Renal cortical epithelial cell (primary cell): ENCODE measurements around the gene CCNF. TPM values are rescaled to one million over a fixed set of nuclear protein-coding genes. Genes with fewer than 3 reads are reported as not detected.
A peak's percentile ranks its signal among the peaks of the same experiment; 100 is the strongest.
"Not testable (repeated sequence)": the region's sequence is repeated elsewhere in the genome, so short reads cannot be mapped to it uniquely, and the experiment has no call there.

Source experiments
- DNase-seq: peaks from one replicate; pipeline ENCODE4 v3.0.0-alpha.2; 2011; ENCODE audit warnings: low read depth
- total RNA-seq: library from RNA; depleted of rRNA; stranded (reverse); fragments of >200 nt; gene quantifications from 2 replicates; pipeline ENCODE4 v1.2.3, GENCODE V29; 2014

Gene CCNF
- 3.7 and 14.9 TPM in 2 replicates for total RNA-seq

GRCh38 chr16:2429034-2429770, at the start of gene CCNF:
Gene CCNF (plus strand): TSS chr16:2429447. CDS start chr16:2429482, 35 bp downstream.
- peak; percentile 75 for DNase-seq

DNA sequence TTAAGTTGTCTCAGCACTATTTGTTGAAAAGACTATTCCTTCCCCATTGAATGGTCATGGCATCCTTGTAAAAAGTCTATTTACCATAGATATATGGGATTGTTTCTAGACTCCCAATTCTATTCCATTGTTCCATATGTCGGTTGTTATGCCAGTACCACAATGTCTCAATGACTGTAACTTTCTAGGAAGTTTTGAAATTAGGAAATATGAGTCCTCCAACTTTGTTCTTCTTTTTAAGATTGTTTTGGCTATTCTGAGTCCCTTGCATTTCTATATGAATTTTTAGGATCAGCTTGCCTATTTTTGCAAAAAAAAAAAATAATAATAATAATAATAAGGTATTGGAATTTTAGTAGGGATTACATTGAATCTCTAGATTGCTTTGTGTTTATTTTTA, 45.7 kb upstream of the CCNF start:
- no peak for DNase-seq

GRCh38 chr16:2384426-2384825, 44.8 kb upstream of the CCNF start:
- DNase-seq, result no peak

DNA sequence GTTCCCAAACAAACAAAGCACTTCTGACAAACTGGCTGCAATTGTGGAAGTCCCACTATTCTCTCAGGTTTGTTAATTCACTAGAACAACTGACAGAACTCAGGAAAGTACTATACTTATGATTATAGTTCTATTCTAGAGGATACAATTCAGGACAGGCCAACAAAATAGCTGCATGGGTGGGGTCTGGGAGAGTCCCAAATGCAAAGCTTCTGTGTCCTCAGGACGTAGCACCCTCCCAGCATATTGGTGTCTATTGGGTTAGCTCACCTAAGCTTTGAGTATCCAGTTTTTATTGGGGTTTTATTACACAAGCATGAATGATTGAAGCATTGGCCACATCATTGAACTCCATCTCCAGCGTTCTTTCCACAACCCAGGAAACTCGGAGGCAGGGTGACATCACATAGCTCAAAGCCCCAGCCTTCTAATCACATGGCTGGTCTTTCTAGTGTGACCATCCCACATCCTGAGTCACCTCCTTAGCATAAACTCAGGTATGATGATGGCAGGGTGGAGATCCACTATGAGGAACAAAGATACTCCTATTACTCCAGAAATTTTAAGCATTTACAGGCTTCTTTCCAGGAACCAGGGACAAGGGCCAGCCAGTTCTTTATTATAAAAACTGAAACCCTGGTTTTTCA, 43.9 kb upstream of the CCNF start:
- DNase-seq, result peak; percentile 58

- not testable (repeated sequence) for DNase-seq
These were observed 43.3 kb upstream of the CCNF start for GRCh38 chr16:2385982-2386381.

GRCh38 chr16:2386990-2387389, 42.3 kb upstream of the CCNF start:
- no peak for DNase-seq

DNA sequence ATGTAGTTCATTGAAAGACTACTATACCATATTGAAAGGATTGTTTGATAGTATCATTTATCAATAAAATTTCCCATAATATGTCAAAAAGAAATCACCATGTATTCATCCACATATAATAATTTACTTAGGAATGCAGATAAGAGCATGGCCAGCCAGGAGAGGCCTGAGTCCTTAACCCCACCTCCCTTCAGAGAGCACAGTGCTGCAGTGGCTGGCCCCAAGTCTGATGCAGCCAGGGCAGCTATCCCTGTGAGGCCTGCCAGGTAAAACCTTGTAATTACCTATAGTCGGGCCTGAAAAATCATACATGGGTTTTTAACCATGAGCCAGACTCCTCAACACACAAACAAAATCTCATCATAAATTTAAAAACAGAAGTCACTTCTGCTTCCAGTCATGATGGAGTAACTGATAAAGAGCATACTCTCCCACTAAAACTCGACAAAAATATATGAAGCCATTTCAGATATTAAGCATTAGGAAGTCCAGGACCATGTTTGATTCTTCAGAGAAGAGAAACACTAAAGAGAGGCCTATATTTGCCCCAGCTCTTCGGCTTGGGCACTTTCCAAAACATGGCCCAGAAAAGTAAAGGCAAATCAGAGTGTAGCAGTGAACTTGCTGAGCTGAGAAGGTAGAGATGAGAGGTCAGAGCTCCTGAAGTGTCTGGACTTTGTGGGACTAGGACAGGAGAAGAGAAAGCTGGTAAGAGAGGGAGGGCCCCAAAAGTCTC, 40.9 kb upstream of the CCNF start:
- DNase-seq, result no peak

DNA sequence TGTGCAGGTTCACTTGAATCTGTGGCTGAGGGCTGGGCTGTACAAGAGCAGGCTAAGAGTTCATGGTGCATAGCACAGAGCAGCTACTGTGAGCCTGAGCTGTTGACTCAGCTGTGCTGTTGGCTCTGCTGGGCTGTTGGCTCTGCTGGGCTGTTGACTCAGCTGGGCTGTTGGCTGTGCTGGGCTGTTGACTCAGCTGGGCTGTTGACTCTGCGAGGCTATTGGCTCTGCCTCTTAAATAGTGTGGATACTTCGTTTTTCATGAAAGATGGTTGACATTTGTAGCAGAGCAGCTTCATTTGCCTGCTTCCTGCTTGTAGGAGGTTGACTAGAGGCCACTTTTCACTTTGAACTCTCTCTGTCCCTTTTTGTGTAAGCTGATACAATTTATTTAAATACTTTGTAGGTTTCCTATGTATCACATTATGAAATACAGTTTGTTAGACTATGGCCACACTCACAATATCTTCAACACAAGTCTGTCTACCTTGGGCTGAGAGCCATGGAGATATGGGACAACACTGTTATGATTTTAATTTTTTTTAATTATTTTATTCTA, 40.3 kb upstream of the CCNF start:
- DNase-seq, result no peak

DNA sequence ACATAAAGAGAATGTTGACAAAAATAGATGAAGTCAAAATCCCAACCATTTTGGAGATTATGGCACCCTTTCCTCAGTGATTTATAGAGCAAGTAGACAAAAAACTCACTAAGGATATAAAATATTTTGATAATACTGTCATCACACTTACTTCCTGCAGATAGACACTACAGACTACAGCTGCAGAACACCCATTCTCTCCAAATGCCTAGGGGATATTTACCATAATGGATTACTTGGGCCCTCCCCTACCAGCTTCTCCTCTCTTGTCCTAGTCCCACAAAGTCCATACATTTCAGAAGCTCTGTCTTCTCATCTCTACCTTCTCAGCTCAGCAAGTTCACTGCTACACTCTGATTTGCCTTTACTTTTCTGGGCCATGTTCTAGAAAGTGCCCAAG, 37.2 kb upstream of the CCNF start:
- no peak for DNase-seq

- no peak for DNase-seq
These were observed 30.7 kb upstream of the CCNF start for GRCh38 chr16:2398520-2398919.

GRCh38 chr16:2404099-2404498, 25.1 kb upstream of the CCNF start:
- DNase-seq, result no peak

DNA sequence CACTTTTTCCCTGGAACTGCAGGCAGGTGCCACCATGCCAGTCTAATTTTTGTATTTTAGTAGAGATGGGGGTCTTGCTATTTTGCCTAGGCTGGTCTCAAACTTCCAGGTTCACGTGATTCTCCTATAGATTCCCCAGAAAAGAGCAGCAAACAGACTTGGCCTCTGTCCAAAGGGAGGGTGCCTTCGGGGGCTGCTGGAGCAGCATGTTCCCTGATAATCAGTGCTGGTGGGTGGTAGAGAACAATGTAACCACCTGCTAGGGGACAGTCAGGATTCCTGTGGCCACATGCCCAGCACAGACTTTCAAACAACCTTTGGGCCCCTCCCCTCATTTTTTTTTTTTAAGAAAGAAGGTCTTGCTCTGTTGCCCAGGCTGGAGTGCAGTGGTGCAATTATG, 14.2 kb upstream of the CCNF start:
- no peak for DNase-seq

- DNase-seq, result no peak
These were observed 9.2 kb upstream of the CCNF start for GRCh38 chr16:2420035-2420434.

DNA sequence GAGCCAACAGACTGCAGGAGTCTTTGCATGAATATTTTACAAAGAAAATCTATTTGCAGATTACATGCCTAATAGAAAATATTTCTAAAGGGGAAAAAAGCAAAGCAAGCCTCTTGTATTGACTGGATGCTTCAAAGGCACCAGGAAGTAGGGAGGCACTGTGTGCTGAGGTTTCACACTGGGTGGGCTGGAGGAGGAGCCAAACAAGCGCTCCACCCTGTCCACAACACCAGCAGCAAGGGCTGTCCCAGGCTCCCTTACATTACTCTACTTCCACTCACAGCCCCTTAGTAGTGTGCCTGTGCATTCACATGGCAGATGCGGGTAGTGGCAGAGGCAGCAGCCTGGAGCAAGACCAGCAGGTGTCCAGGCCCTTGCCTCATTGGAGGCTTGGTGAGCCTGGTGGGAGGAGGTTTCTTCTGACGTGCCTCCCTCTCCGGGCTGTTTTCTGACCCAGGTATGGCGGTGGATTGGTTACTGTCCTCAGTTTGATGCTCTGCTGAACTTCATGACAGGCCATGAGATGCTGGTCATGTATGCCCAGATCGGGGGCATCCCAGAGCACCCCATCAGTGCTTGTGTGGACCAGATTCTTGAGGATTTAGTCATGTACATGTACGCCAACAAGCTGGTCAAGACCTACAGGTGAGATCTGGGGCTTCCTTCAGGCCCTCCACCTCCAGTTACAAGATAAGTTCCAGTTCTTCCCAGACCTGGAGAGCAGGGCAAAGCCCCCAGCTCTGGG, 7.0 kb upstream of the CCNF start:
- no peak for DNase-seq

GRCh38 chr16:2424061-2425007, 4.9 kb upstream of the CCNF start:
- no peak for DNase-seq

GRCh38 chr16:2425008-2425518, 4.2 kb upstream of the CCNF start:
- DNase-seq, result no peak

DNA sequence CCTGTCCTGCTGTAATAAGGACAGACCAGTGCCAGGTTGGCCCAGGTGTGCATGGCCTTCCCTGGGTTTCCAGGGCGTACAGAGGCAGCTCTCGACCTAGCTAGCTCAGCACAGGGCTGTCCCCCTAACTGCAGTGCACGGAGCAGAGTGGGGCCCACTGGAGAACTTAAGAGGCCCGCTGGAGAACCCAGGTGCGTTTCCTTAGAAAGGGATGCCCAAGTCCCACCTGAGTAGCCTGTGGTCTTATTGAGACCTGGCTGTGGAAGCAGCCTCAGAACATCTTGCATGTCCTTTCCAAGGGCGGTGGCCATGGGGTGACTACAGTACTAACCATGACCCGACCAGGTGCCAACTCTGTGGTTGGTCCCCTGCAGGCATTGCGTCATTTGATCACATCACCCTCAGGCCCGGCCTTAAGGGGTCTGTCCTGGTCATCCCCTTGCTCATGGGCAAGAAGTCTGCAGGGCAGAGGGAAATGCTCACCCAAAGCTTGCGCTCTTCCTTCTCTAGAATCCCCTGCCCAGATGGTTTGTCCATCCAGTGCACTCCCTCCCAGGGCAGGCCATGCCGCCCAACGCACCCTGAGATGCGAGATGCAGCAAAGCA, 3.3 kb upstream of the CCNF start:
- no peak for DNase-seq

DNA sequence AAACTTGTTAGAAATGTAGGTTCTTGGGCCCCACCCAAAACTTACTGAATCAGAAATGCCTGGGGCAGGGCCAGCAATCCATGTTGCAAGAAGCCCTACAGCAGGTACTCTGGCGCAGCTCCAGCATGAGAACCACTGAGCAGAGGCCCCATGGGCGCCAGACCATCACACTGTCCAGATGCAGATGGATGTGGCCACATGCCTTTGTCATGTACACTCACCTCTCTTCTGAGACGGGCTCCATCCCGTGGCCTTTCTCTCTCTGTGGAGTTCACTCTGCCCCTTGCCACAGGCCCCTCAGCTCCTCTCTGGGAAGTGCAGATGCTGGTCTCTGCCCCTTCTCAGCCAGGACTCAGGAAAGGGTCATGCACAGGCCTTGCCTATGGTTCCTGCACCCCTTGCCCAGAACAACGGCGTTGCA, 2.3 kb upstream of the CCNF start:
- DNase-seq, result peak; percentile 42

DNA sequence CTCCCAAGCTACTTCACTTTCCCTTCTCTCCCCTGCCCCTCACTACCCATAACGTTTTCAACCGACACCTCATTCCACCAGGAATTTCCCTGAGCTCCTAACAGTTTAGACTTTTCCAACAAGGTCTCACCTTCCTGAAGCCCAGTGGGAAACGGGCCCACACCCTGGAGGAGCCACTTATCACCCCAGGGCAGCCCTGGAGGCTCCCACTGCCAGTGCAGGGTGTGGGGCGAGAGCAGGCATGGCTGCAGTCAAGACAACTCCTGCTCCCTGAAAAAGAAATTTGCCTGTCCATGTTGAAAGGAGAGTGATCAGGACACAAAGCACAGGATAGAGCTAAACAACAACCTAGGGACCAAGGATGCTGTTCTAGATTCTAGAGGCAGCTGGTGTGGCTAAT, 1.7 kb upstream of the CCNF start:
- no peak for DNase-seq
